Kidney epithelial cell (primary cell): ENCODE data around the gene DDT. TPM values are rescaled to one million over a fixed set of nuclear protein-coding genes. Genes with fewer than 3 reads are reported as not detected.
"Not testable (repeated sequence)": the region's sequence is repeated elsewhere in the genome, so short reads cannot be mapped to it uniquely, and the experiment has no call there.

Source experiments
- DNase-seq: peaks from one replicate; pipeline ENCODE4 v3.0.0-alpha.2; 2010; ENCODE audit warnings: low read depth
- H3K27me3 ChIP-seq: 2 replicates; pipeline ENCODE4 v1.6.0; 2011; ENCODE audit warnings: low read length; ENCODE audit not compliant: control insufficient read depth, insufficient read depth
- H3K36me3 ChIP-seq: 2 replicates; pipeline ENCODE4 v1.5.1; 2011; ENCODE audit warnings: low read length; ENCODE audit not compliant: control insufficient read depth, insufficient read depth
- H3K4me3 ChIP-seq: 2 replicates; pipeline ENCODE4 v1.5.1; 2011; ENCODE audit warnings: low read depth, mild to moderate bottlenecking, control low read depth, low read length
- CTCF ChIP-seq: IDR thresholded peaks from 2 replicates; pipeline ENCODE4 v1.5.1; 2011; ENCODE audit warnings: mild to moderate bottlenecking, moderate library complexity, low read length, control low read depth, inconsistent platforms; ENCODE audit not compliant: insufficient read depth, poor library complexity, severe bottlenecking
- total RNA-seq: library from RNA; depleted of rRNA; stranded (reverse); fragments of >200 nt; gene quantifications from 2 replicates; pipeline ENCODE4 v1.2.3, GENCODE V29; 2015

DDT gene
- total RNA-seq, 1 donor from 2014 or later = 126 TPM

- no peak for DNase-seq
- TF ChIP-seq CTCF = no peak
- Histone ChIP-seq H3K36me3 (no peaks in the 10 kb centered on the region), H3K4me3 (no peak overlapping the region), H3K27me3 (no peaks in the 10 kb centered on the region)
These were observed 49.1 kb downstream of the DDT start for GRCh38 chr22:23925020-23925606.

- no peak for TF ChIP-seq CTCF
- H3K27me3 ChIP-seq = no peaks in the 10 kb centered on the region
- H3K36me3 ChIP-seq = no peaks in the 10 kb centered on the region
These were observed 51.3 kb downstream of the DDT start for GRCh38 chr22:23922921-23923320.

GRCh38 chr22:23921586-23922201 is 52.5 kb downstream of the DDT start:
- H3K4me3 ChIP-seq, H3K27me3 ChIP-seq, DNase-seq, H3K36me3 ChIP-seq: not testable (repeated sequence)

More at GRCh38 chr22:23922921-23923320, 51.3 kb downstream of the DDT start:
- H3K4me3 ChIP-seq = no peak overlapping the region
- no peak for DNase-seq

Other genes with a start within 250 kb of the DDT start
- gene ZNF70, start 223.3 kb downstream of the DDT start, total RNA-seq = 4.1 and 4.7 TPM in 2 replicates
- not detected in 2 replicates for gene VPREB3, start 220.0 kb downstream of the DDT start, total RNA-seq
- 0.34 TPM in 1 of 2 replicates, not detected in the other for gene C22orf15, start 211.5 kb downstream of the DDT start, total RNA-seq
- 13.5 and 21.0 TPM in 2 replicates for gene CHCHD10, start 206.5 kb downstream of the DDT start, total RNA-seq
- 41.9 and 48.9 TPM in 2 replicates for gene MMP11, start 201.6 kb downstream of the DDT start, total RNA-seq
- 163 and 168 TPM in 2 replicates for gene SMARCB1, start 187.5 kb downstream of the DDT start, total RNA-seq
- 0.54 and 2.3 TPM in 2 replicates for gene DERL3, start 135.4 kb downstream of the DDT start, total RNA-seq
- gene SLC2A11, start 116.6 kb downstream of the DDT start, total RNA-seq = 22.4 and 28.4 TPM in 2 replicates
- 606 and 627 TPM in 2 replicates for gene MIF, start 80.1 kb downstream of the DDT start, total RNA-seq
- 3.4 and 3.8 TPM in 2 replicates for gene GSTT2B, start 13.2 kb downstream of the DDT start, total RNA-seq
- gene DDTL, start 7.6 kb downstream of the DDT start, total RNA-seq = 0.75 and 1.2 TPM in 2 replicates
- gene GSTT2, start 5.7 kb upstream of the DDT start, total RNA-seq = 0.50 and 1.2 TPM in 2 replicates
- gene GSTT4, start 31.0 kb upstream of the DDT start, total RNA-seq = not detected in 2 replicates
- 25.6 and 31.4 TPM in 2 replicates for gene CABIN1, start 36.9 kb upstream of the DDT start, total RNA-seq
- gene SUSD2, start 207.0 kb upstream of the DDT start, total RNA-seq = 0.17 and 0.62 TPM in 2 replicates